H4 (cell line): ENCODE results near the gene MMP15. TPM values are rescaled to one million over a fixed set of nuclear protein-coding genes. Genes with fewer than 3 reads are reported as not detected.
"Not testable (repeated sequence)": the region's sequence is repeated elsewhere in the genome, so short reads cannot be mapped to it uniquely, and the experiment has no call there.

Experiments
- DNase-seq: peaks from one replicate; pipeline ENCODE4 v3.0.0-alpha.2; 2015; ENCODE audit warnings: low spot score
- total RNA-seq: library from RNA; depleted of rRNA; stranded (reverse); fragments of >200 nt; shearing (Covaris generic); gene quantifications from 2 replicates; pipeline ENCODE4 v1.2.3, GENCODE V29; 2014; rRNA removed

MMP15 gene
- total RNA-seq, 1 experiment from 2014 or later: 2.0 TPM

GRCh38 chr16:58086381-58087208 is 61.0 kb downstream of the MMP15 start:
- DNase-seq: peak; percentile 2

DNA sequence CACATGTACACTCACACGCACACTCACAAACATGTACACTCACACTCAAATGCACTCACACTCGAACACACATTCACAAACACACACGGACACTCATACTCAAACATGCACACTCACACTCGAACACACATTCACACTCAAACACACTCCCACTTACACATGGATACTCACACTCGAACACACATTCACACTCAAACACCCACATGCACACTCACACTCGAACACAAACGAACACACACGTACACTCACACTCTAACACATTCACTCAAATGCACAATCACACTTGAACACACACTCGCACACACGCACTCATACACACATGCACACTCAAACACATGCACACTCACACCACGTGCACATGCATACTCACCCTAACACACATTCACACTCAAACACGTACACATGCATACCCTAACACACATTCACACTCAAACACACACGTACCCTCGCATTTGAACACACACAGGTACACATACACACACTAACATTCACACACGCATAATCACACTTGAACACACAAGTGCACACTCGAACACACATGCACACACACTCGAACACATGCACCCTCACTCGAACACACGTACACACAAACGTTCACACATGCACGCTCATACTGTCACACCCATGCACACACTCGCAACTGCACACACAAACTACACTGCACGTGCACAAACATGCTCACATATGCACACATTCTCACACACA is 61.8 kb downstream of the MMP15 start:
- DNase-seq: peak; percentile 1

- DNase-seq: no peak
These were observed 62.5 kb downstream of the MMP15 start for GRCh38 chr16:58088091-58088490.

DNA sequence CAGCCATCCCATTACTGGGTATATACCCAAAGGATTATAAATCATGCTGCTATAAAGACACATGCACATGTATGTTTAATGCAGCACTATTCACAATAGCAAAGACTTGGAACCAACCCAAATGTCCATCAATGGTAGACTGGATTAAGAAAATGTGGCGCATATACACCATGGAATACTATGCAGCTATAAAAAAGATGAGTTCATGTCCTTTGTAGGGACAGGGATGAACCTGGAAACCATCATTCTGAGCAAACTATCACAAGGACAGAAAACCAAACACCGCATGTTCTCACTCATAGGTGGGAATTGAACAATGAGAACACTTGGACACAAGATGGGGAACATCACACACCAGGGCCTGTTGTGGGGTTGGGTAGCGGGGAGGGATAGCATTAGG is 64.8 kb downstream of the MMP15 start:
- DNase-seq: not testable (repeated sequence)

DNA sequence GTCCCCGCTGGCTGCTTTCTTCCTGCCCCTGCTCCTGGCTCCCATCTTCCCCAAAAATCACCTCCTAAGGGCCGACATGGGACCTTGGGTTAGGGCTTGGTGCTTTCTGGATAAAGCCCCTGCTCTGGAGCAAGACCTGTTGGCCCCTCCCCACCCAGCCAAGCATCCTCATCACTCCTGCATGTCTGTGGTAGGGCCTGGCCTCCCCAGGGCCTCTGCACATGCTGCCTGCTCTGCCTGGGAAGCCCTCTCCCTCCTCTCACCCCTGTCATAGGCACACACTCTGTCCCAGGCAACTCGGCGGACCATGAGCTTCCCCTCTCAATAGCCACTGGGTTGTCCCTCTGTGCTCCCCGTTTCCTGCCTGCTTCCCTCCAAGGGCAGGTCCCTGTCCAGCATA is 68.5 kb downstream of the MMP15 start:
- no peak for DNase-seq

GRCh38 chr16:58094791-58095574 is 69.4 kb downstream of the MMP15 start:
- no peak for DNase-seq

- DNase-seq: not testable (repeated sequence)
These were observed 70.0 kb downstream of the MMP15 start for GRCh38 chr16:58095575-58095960.

- DNase-seq: no peak
These were observed 70.7 kb downstream of the MMP15 start for GRCh38 chr16:58096249-58096648.

Other genes with a start within 250 kb of the MMP15 start
- 12.2 and 27.4 TPM in 2 replicates for gene KIFC3, start 223.3 kb upstream of the MMP15 start, total RNA-seq
- 0.06 TPM in 1 of 2 replicates, not detected in the other for gene CNGB1, start 54.6 kb upstream of the MMP15 start, total RNA-seq
- 1.1 and 1.5 TPM in 2 replicates for gene ZNF319, start 25.1 kb upstream of the MMP15 start, total RNA-seq
- gene USB1, start 24.3 kb upstream of the MMP15 start, total RNA-seq: 28.6 and 30.5 TPM in 2 replicates
- 89.4 and 100 TPM in 2 replicates for gene CFAP20, start 103.6 kb downstream of the MMP15 start, total RNA-seq
- gene CSNK2A2, start 172.4 kb downstream of the MMP15 start, total RNA-seq: 21.0 and 26.6 TPM in 2 replicates